Effector memory CD4-positive, alpha-beta T cell (primary cell): ENCODE results near the gene USP2.

Source experiments
- DNase-seq, 3 donors: peaks; one replicate each; pipeline ENCODE4 v3.0.0-alpha.2; 2020
- H3K27ac ChIP-seq: 2 replicates; pipeline ENCODE4 v1.7.0; 2013; ENCODE audit warnings: mild to moderate bottlenecking, low read length, moderate library complexity; ENCODE audit not compliant: insufficient read depth, poor library complexity, severe bottlenecking
- H3K27me3 ChIP-seq: replicated peaks from 2 replicates; pipeline ENCODE4 v1.7.0; 2013; ENCODE audit warnings: mild to moderate bottlenecking, low read length; ENCODE audit not compliant: insufficient read depth, control insufficient read depth, poor library complexity, severe bottlenecking
- H3K36me3 ChIP-seq: 2 replicates; pipeline ENCODE4 v1.7.0; 2013; ENCODE audit warnings: mild to moderate bottlenecking, low read length, moderate library complexity; ENCODE audit not compliant: control insufficient read depth, insufficient read depth
- H3K4me1 ChIP-seq: 2 replicates; pipeline ENCODE4 v1.7.0; 2013; ENCODE audit warnings: low read length, mild to moderate bottlenecking; ENCODE audit not compliant: control insufficient read depth, insufficient read depth, poor library complexity, severe bottlenecking
- H3K4me3 ChIP-seq: 2 replicates; pipeline ENCODE4 v1.7.0; 2013; ENCODE audit warnings: low read length, low read depth, mild to moderate bottlenecking; ENCODE audit not compliant: insufficient read depth, poor library complexity, severe bottlenecking
- H3K9me3 ChIP-seq: 2 replicates; pipeline ENCODE4 v1.7.0; 2013; ENCODE audit warnings: mild to moderate bottlenecking, low read length, moderate library complexity; ENCODE audit not compliant: control insufficient read depth

Gene USP2

GRCh38 chr11:119356349-119357031 is 25.0 kb downstream of the USP2 start:
- Histone ChIP-seq H3K36me3 (no peaks in the 10 kb centered on the region), H3K9me3 (no peaks in the 10 kb centered on the region), H3K4me1 (no peaks in the 10 kb centered on the region), H3K27me3 (peaks cover 2% of the 10 kb centered on the region), H3K4me3 (peak overlapping the region; percentile 72), H3K27ac (no peak overlapping the region)
- DNase-seq: peak; percentile 49 to 61 (median 55)

GRCh38 chr11:119355091-119355843 is 26.2 kb downstream of the USP2 start:
- H3K36me3 ChIP-seq: no peaks in the 10 kb centered on the region
- no peak overlapping the region for H3K27ac ChIP-seq
- no peaks in the 10 kb centered on the region for H3K9me3 ChIP-seq
- no peak overlapping the region for H3K4me3 ChIP-seq
- peaks cover 2% of the 10 kb centered on the region for H3K27me3 ChIP-seq
- H3K4me1 ChIP-seq: no peaks in the 10 kb centered on the region
- DNase-seq: no peak

GRCh38 chr11:119352857-119353260 is 28.6 kb downstream of the USP2 start:
- H3K27ac ChIP-seq: no peak overlapping the region
- H3K27me3 ChIP-seq: peaks cover 2% of the 10 kb centered on the region
- no peak for DNase-seq
- no peaks in the 10 kb centered on the region for H3K4me1 ChIP-seq
- no peak overlapping the region for H3K4me3 ChIP-seq
- H3K36me3 ChIP-seq: no peaks in the 10 kb centered on the region
- no peaks in the 10 kb centered on the region for H3K9me3 ChIP-seq

GRCh38 chr11:119351232-119351631 is 30.3 kb downstream of the USP2 start:
- no peak overlapping the region for H3K27ac ChIP-seq
- no peaks in the 10 kb centered on the region for H3K36me3 ChIP-seq
- H3K4me3 ChIP-seq: no peak overlapping the region
- no peaks in the 10 kb centered on the region for H3K9me3 ChIP-seq
- H3K4me1 ChIP-seq: no peaks in the 10 kb centered on the region
- peaks cover 2% of the 10 kb centered on the region for H3K27me3 ChIP-seq
- DNase-seq: no peak

- Histone ChIP-seq H3K4me3 (no peak overlapping the region), H3K36me3 (no peaks in the 10 kb centered on the region), H3K27ac (no peak overlapping the region), H3K27me3 (no peaks in the 10 kb centered on the region), H3K4me1 (no peaks in the 10 kb centered on the region), H3K9me3 (no peaks in the 10 kb centered on the region)
- no peak for DNase-seq
These were observed 31.2 kb downstream of the USP2 start for GRCh38 chr11:119350302-119350701.

GRCh38 chr11:119347940-119348605 is 33.4 kb downstream of the USP2 start:
- DNase-seq: no peak
- H3K27ac ChIP-seq: no peak overlapping the region
- H3K9me3 ChIP-seq: no peaks in the 10 kb centered on the region
- H3K4me1 ChIP-seq: no peaks in the 10 kb centered on the region
- no peaks in the 10 kb centered on the region for H3K36me3 ChIP-seq
- no peaks in the 10 kb centered on the region for H3K27me3 ChIP-seq
- no peak overlapping the region for H3K4me3 ChIP-seq

- H3K27me3 ChIP-seq: no peaks in the 10 kb centered on the region
- no peak overlapping the region for H3K4me3 ChIP-seq
- H3K4me1 ChIP-seq: no peaks in the 10 kb centered on the region
- H3K9me3 ChIP-seq: no peaks in the 10 kb centered on the region
- no peak for DNase-seq
- H3K27ac ChIP-seq: no peak overlapping the region
- H3K36me3 ChIP-seq: no peaks in the 10 kb centered on the region
These were observed 34.2 kb downstream of the USP2 start for GRCh38 chr11:119347242-119347641.

GRCh38 chr11:119346605-119347004 is 34.9 kb downstream of the USP2 start, which contains the start of gene MFRP:
Gene MFRP (minus strand): TSS chr11:119346705. CDS start chr11:119346513, 192 bp downstream.
- no peak within 1 kb of the TSS for H3K4me3 ChIP-seq

GRCh38 chr11:119345685-119346084 is 35.8 kb downstream of the USP2 start:
- Histone ChIP-seq H3K27me3 (peaks cover 14% of the 10 kb centered on the region), H3K27ac (no peak overlapping the region), H3K9me3 (no peaks in the 10 kb centered on the region), H3K4me1 (peaks cover 1% of the 10 kb centered on the region), H3K4me3 (no peak overlapping the region), H3K36me3 (no peaks in the 10 kb centered on the region)
- no peak for DNase-seq

More at GRCh38 chr11:119346605-119347004, 34.9 kb downstream of the USP2 start, which contains the start of gene MFRP:
- no peaks in the 10 kb centered on the region for H3K36me3 ChIP-seq
- H3K27me3 ChIP-seq: peaks cover 4% of the 10 kb centered on the region
- H3K4me1 ChIP-seq: no peaks in the 10 kb centered on the region
- no peaks in the 10 kb centered on the region for H3K9me3 ChIP-seq
- no peak for DNase-seq
- H3K27ac ChIP-seq: no peak within 1 kb of the TSS
